GM23338 (cell line): Measurements from ENCODE around the gene PSMD6. TPM values are rescaled to one million over a fixed set of nuclear protein-coding genes. Genes with fewer than 3 reads are reported as not detected.

Source experiments
- ATAC-seq: fragments of 200-7000 bp; cut with Tn5 transposase; 3 replicates; pipeline ENCODE4 v1.9.1; 2020
- DNase-seq: peaks from one replicate; pipeline ENCODE4 v3.0.0-alpha.2; 2015; ENCODE audit warnings: low spot score
- H2AFZ ChIP-seq: fragments of 200-600 bp; sonication (generic); 2 replicates; pipeline ENCODE4 v1.8.0; 2016; ENCODE audit warnings: antibody characterized with exemption, mild to moderate bottlenecking, moderate library complexity
- H3F3A ChIP-seq: fragments of 200-600 bp; sonication (generic); replicated peaks from 2 replicates; pipeline ENCODE4 v1.8.0; 2017; ENCODE audit warnings: antibody characterized with exemption, mixed run types, low read depth
- H3K27ac ChIP-seq: fragments of 200-600 bp; sonication (generic); 2 replicates; pipeline ENCODE4 v1.6.1; 2016; ENCODE audit warnings: low read depth
- H3K27me3 ChIP-seq: fragments of 200-600 bp; sonication (generic); 2 replicates; pipeline ENCODE4 v1.8.0; 2016; ENCODE audit warnings: mild to moderate bottlenecking, mixed run types, moderate library complexity; ENCODE audit not compliant: insufficient read depth
- H3K36me3 ChIP-seq: fragments of 200-600 bp; sonication (generic); 2 replicates; pipeline ENCODE4 v1.8.0; 2016; ENCODE audit warnings: mild to moderate bottlenecking; ENCODE audit not compliant: insufficient read depth
- H3K4me1 ChIP-seq: fragments of 200-600 bp; sonication (generic); 2 replicates; pipeline ENCODE4 v1.8.0; 2016; ENCODE audit warnings: mild to moderate bottlenecking, moderate library complexity; ENCODE audit not compliant: insufficient read depth
- H3K4me2 ChIP-seq: fragments of 200-600 bp; sonication (generic); 2 replicates; pipeline ENCODE4 v1.7.1; 2017; ENCODE audit warnings: mixed run types
- H3K4me3 ChIP-seq: fragments of 200-600 bp; sonication (generic); 2 replicates; pipeline ENCODE4 v1.6.1; 2016; ENCODE audit warnings: mixed run types
- H3K79me2 ChIP-seq: fragments of 200-600 bp; sonication (generic); replicated peaks from 2 replicates; pipeline ENCODE4 v1.8.0; 2017; ENCODE audit warnings: mild to moderate bottlenecking; ENCODE audit not compliant: insufficient read depth
- H3K9me2 ChIP-seq: fragments of 200-600 bp; sonication (generic); 2 replicates; pipeline ENCODE4 v1.8.0; 2017; ENCODE audit not compliant: insufficient read depth
- H4K20me1 ChIP-seq: fragments of 200-600 bp; sonication (generic); replicated peaks from 2 replicates; pipeline ENCODE4 v1.8.0; 2017; ENCODE audit warnings: mild to moderate bottlenecking; ENCODE audit not compliant: insufficient read depth
- H3K27ac Mint-ChIP-seq: 2 replicates; pipeline ENCODE4 v1.8.0; 2020; ENCODE audit warnings: inconsistent platforms, mild to moderate bottlenecking, moderate library complexity, mixed read lengths
- H3K27me3 Mint-ChIP-seq: 3 replicates; pipeline ENCODE4 v1.8.0; 2022; ENCODE audit warnings: low read depth, mild to moderate bottlenecking, moderate library complexity, mixed read lengths, inconsistent platforms; ENCODE audit not compliant: insufficient read depth, poor library complexity
- H3K36me3 Mint-ChIP-seq: 3 replicates; pipeline ENCODE4 v1.8.0; 2021; ENCODE audit warnings: low read depth, mild to moderate bottlenecking, inconsistent platforms, moderate library complexity, mixed read lengths
- H3K4me1 Mint-ChIP-seq: 3 replicates; pipeline ENCODE4 v1.8.0; 2020; ENCODE audit warnings: mild to moderate bottlenecking, inconsistent platforms, mixed read lengths
- H3K4me3 Mint-ChIP-seq: 3 replicates; pipeline ENCODE4 v1.8.0; 2021; ENCODE audit warnings: moderate library complexity, mild to moderate bottlenecking, inconsistent platforms, mixed read lengths
- H3K9me3 Mint-ChIP-seq: 3 replicates; pipeline ENCODE4 v1.8.0; 2020; ENCODE audit warnings: moderate library complexity, mild to moderate bottlenecking, inconsistent platforms, mixed read lengths
- CREB1 ChIP-seq: fragments of 250-450 bp; sonication (Bioruptor Pico); IDR thresholded peaks from 2 replicates; pipeline ENCODE4 v1.5.0; 2020; ENCODE audit warnings: low read depth, mild to moderate bottlenecking, moderate library complexity
- JUNB ChIP-seq: IDR thresholded peaks from one replicate; pipeline ENCODE4 v1.6.1; 2016; ENCODE audit warnings: antibody characterized with exemption; ENCODE audit not compliant: unreplicated experiment
- NANOG ChIP-seq: IDR thresholded peaks from 2 replicates; pipeline ENCODE4 v1.6.1; 2016; ENCODE audit warnings: antibody characterized with exemption, borderline replicate concordance
- POLR2AphosphoS5 ChIP-seq: IDR thresholded peaks from 2 replicates; pipeline ENCODE4 v1.6.1; 2016; ENCODE audit warnings: antibody characterized with exemption, low read depth
- ZNF114 ChIP-seq: fragments of 250-450 bp; sonication (Bioruptor Pico); IDR thresholded peaks from 2 replicates; pipeline ENCODE4 v1.5.0; 2020; ENCODE audit warnings: mild to moderate bottlenecking, moderate library complexity
- ZNF331 ChIP-seq: fragments of 250-450 bp; sonication (Bioruptor Pico); IDR thresholded peaks from 2 replicates; pipeline ENCODE4 v1.5.0; 2020; ENCODE audit warnings: low read depth, mild to moderate bottlenecking, moderate library complexity
- ZNF462 ChIP-seq: fragments of 250-450 bp; sonication (Bioruptor Pico); IDR thresholded peaks from 2 replicates; pipeline ENCODE4 v1.5.0; 2020; ENCODE audit warnings: mild to moderate bottlenecking, moderate library complexity
- polyA plus RNA-seq: library from polyadenylated mRNA; unstranded; fragments of >200 nt; fragmentation: Nextera tagmentation; extraction: Ambion mirVana; gene quantifications from 2 replicates; pipeline ENCODE4 v1.2.1, GENCODE V29; 2016
- total RNA-seq: library from RNA; depleted of rRNA; stranded (reverse); fragments of >200 nt; shearing (Covaris generic); gene quantifications from 2 replicates; pipeline ENCODE4 v1.2.3, GENCODE V29; 2014

Gene PSMD6
- total and polyA plus RNA-seq, 2 experiments from 2014 or later: 98.1 to 205 TPM

GRCh38 chr3:63984391-63984790 is 38.9 kb downstream of the PSMD6 start (continued):
- no peak for TF ChIP-seq ZNF462

- H3K79me2 ChIP-seq: peaks cover 12% of the 10 kb centered on the region; the same call in 1 of the 2 replicates
- Mint-ChIP-seq H3K36me3 (peaks cover 7% of the 10 kb centered on the region; the same call in 2 of the 3 replicates), H3K9me3 (no peaks in the 10 kb centered on the region), H3K4me3 (no peak overlapping the region), H3K27me3 (peaks cover 2% of the 10 kb centered on the region), H3K4me1 (peaks cover 10% of the 10 kb centered on the region), H3K27ac (no peak overlapping the region)
- no peaks in the 10 kb centered on the region for H3K4me1 ChIP-seq
- no peak overlapping the region for H2AFZ ChIP-seq
- DNase-seq: no peak
- H3K36me3 ChIP-seq: no peaks in the 10 kb centered on the region
- H3F3A ChIP-seq: no peaks in the 10 kb centered on the region
- no peak overlapping the region for H3K27ac ChIP-seq
- no peaks in the 10 kb centered on the region for H3K9me2 ChIP-seq
- ATAC-seq: no peak
- no peaks in the 10 kb centered on the region for H3K27me3 ChIP-seq
- H3K4me3 ChIP-seq: no peak overlapping the region
- H3K4me2 ChIP-seq: no peak overlapping the region
- H4K20me1 ChIP-seq: 0 out of 2 replicates have a peak, but pooled peaks cover 4% of the 10 kb centered on the region
- no peak for TF ChIP-seq NANOG
- no peak for TF ChIP-seq ZNF462
- TF ChIP-seq POLR2AphosphoS5: no peak
- no peak for TF ChIP-seq CREB1 (CRISPR knock-in tag)
- no peak for TF ChIP-seq JUNB
- no peak for TF ChIP-seq ZNF331 (CRISPR knock-in tag)
- no peak for TF ChIP-seq ZNF114
Observed at GRCh38 chr3:63981980-63982379, 41.3 kb downstream of the PSMD6 start.
